GM23248 (cell line): ENCODE results near the gene PARG. TPM values are rescaled to one million over a fixed set of nuclear protein-coding genes. Genes with fewer than 3 reads are reported as not detected.
"Not testable (repeated sequence)": the region's sequence is repeated elsewhere in the genome, so short reads cannot be mapped to it uniquely, and the experiment has no call there.

Experiments
- DNase-seq: peaks from one replicate; pipeline ENCODE4 v3.0.0-alpha.2; 2015
- H2AFZ ChIP-seq: fragments of 200-600 bp; sonication (generic); 2 replicates; pipeline ENCODE4 v1.6.1; 2016; ENCODE audit warnings: antibody characterized with exemption
- H3F3A ChIP-seq: fragments of 200-600 bp; sonication (generic); 2 replicates; pipeline ENCODE4 v1.6.1; 2016; ENCODE audit warnings: mild to moderate bottlenecking, antibody characterized with exemption, mixed run types; ENCODE audit not compliant: insufficient read depth
- H3K27ac ChIP-seq: fragments of 200-600 bp; sonication (generic); 2 replicates; pipeline ENCODE4 v1.5.1; 2016; ENCODE audit warnings: mild to moderate bottlenecking
- H3K27me3 ChIP-seq: fragments of 200-600 bp; sonication (generic); replicated peaks from 2 replicates; pipeline ENCODE4 v1.6.1; 2016; ENCODE audit warnings: mild to moderate bottlenecking; ENCODE audit not compliant: insufficient read depth
- H3K36me3 ChIP-seq: fragments of 200-600 bp; sonication (generic); 2 replicates; pipeline ENCODE4 v1.6.1; 2016; ENCODE audit warnings: low read depth, mild to moderate bottlenecking
- H3K4me1 ChIP-seq: fragments of 200-600 bp; sonication (generic); 2 replicates; pipeline ENCODE4 v1.6.1; 2016; ENCODE audit warnings: mild to moderate bottlenecking; ENCODE audit not compliant: insufficient read depth
- H3K4me2 ChIP-seq: fragments of 200-600 bp; sonication (generic); one replicate; pipeline ENCODE4 v1.6.1; 2016; ENCODE audit warnings: mild to moderate bottlenecking; ENCODE audit not compliant: unreplicated experiment
- H3K4me3 ChIP-seq: fragments of 200-600 bp; sonication (generic); 2 replicates; pipeline ENCODE4 v1.5.1; 2016; ENCODE audit warnings: mild to moderate bottlenecking
- H3K79me2 ChIP-seq: fragments of 200-600 bp; sonication (generic); 2 replicates; pipeline ENCODE4 v1.6.1; 2016; ENCODE audit warnings: mild to moderate bottlenecking; ENCODE audit not compliant: insufficient read depth
- H3K9ac ChIP-seq: fragments of 200-600 bp; sonication (generic); 2 replicates; pipeline ENCODE4 v1.6.1; 2016; ENCODE audit warnings: mild to moderate bottlenecking
- H3K9me2 ChIP-seq: fragments of 200-600 bp; sonication (generic); 2 replicates; pipeline ENCODE4 v1.6.1; 2016; ENCODE audit warnings: mixed run types, mild to moderate bottlenecking, moderate library complexity; ENCODE audit not compliant: insufficient read depth
- H3K9me3 ChIP-seq: fragments of 200-600 bp; sonication (generic); one replicate; pipeline ENCODE4 v1.6.1; 2017; ENCODE audit warnings: low read depth
- H4K20me1 ChIP-seq: fragments of 200-600 bp; sonication (generic); 2 replicates; pipeline ENCODE4 v1.6.0; 2016; ENCODE audit not compliant: insufficient read depth
- EZH2 ChIP-seq: fragments of 200-600 bp; sonication (generic); IDR thresholded peaks from 2 replicates; pipeline ENCODE4 v1.6.1; 2018; ENCODE audit warnings: antibody characterized with exemption, mild to moderate bottlenecking; ENCODE audit not compliant: insufficient read depth, poor library complexity, severe bottlenecking
- EZH2phosphoT487 ChIP-seq: fragments of 200-600 bp; sonication (generic); IDR thresholded peaks from 2 replicates; pipeline ENCODE4 v1.6.1; 2018; ENCODE audit warnings: antibody characterized with exemption, moderate library complexity, mild to moderate bottlenecking, low read depth; ENCODE audit not compliant: insufficient read depth
- WGBS, 2 experiments: methylation state at CpG; one replicate each; pipeline ENCODE4 v1.1.6; 2015 to 2017; ENCODE audit warnings: low lambda C conversion rate in 2 of 2, low coverage in 1 of 2; ENCODE audit errors: missing lambda C conversion rate in 2 of 2; 5-methylcytosine and 5-hydroxymethylcytosine counted together
- in situ Hi-C: fragments of 300-500 bp; cut with MboI; formaldehyde crosslinking; loops from 2 replicates; pipeline ENCODE4 v1.15.0; 2020
- polyA plus RNA-seq: library from polyadenylated mRNA; unstranded; fragments of >200 nt; fragmentation: Nextera tagmentation; extraction: Ambion mirVana; gene quantifications from 2 replicates; pipeline ENCODE4 v1.2.1, GENCODE V29; 2016
- total RNA-seq: library from RNA; depleted of rRNA; stranded (reverse); fragments of >200 nt; shearing (Covaris generic); gene quantifications from 2 replicates; pipeline ENCODE4 v1.2.3, GENCODE V29; 2014

Gene PARG
- total and polyA plus RNA-seq, 2 experiments from 2014 or later: 15.0 to 26.0 TPM

DNA sequence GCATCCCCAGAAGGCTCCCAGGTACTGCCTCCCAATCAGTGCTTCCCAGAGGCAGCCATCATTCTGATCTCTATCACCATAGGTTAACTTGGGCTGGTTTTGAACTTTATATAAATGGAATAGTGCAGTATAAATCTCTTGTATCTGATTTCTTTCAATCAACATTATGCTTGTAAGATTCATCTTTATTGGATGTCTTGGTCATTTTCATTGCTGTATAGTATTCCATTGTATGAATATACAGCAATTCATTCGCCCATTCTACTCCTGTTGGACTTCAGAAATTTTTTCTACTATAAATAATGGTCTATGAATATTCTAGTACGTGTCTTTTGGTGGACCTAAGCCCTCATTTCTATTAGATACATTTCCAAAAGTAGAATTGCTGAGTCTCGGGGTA is 163.6 kb downstream of the PARG start:
- 35 to 41% methylated on average over 3 of the region's 3 CpGs for WGBS, 2 experiments
- no peak overlapping the region for H3K4me2 ChIP-seq
- H3K27me3 ChIP-seq: peaks cover 34% of the 10 kb centered on the region
- H3K4me3 ChIP-seq: no peak overlapping the region
- no peaks in the 10 kb centered on the region for H3K36me3 ChIP-seq
- H3F3A ChIP-seq: no peaks in the 10 kb centered on the region
- H4K20me1 ChIP-seq: no peaks in the 10 kb centered on the region
- H3K9me2 ChIP-seq: no peaks in the 10 kb centered on the region
- TF ChIP-seq EZH2 (no peak), EZH2phosphoT487 (no peak)
- H3K4me1 ChIP-seq: no peaks in the 10 kb centered on the region
- DNase-seq: no peak
- no peaks in the 10 kb centered on the region for H3K9me3 ChIP-seq
- H3K27ac ChIP-seq: no peak overlapping the region
- H2AFZ ChIP-seq: no peak overlapping the region
- no peaks in the 10 kb centered on the region for H3K79me2 ChIP-seq
- in situ Hi-C loops: no loop called here
- no peak overlapping the region for H3K9ac ChIP-seq

DNA sequence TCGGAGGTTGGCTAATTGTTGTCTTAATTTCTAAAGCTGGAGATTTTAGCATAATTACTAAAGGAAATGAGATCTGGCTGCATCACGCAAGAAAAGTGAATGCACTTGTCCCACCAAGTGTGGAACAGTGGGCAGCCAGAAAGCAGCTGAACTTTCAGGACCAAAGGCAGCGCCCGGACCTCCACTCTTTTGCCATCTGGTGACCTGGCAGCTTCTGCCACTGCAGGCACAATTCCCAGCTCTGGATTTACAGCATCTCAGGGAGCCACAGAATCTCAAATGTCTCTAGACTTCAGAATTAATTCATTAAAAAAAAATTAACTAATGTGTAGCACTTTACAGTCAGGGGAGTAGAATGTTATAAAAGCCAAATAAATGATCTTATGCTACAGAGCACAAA is 165.0 kb downstream of the PARG start:
- TF ChIP-seq EZH2 (no peak), EZH2phosphoT487 (no peak)
- Histone ChIP-seq H3K36me3 (no peaks in the 10 kb centered on the region), H3K9me2 (no peaks in the 10 kb centered on the region), H3K79me2 (no peaks in the 10 kb centered on the region), H2AFZ (no peak overlapping the region), H3K4me1 (no peaks in the 10 kb centered on the region), H3K27me3 (peaks cover 42% of the 10 kb centered on the region), H3K27ac (no peak overlapping the region), H3K9ac (no peak overlapping the region), H3K4me3 (no peak overlapping the region), H3F3A (no peaks in the 10 kb centered on the region), H3K4me2 (no peak overlapping the region), H4K20me1 (no peaks in the 10 kb centered on the region), H3K9me3 (no peaks in the 10 kb centered on the region)
- WGBS, 2 experiments: 1% methylated on average over 4 of the region's 4 CpGs
- DNase-seq: no peak
- in situ Hi-C loops: no loop called here

DNA sequence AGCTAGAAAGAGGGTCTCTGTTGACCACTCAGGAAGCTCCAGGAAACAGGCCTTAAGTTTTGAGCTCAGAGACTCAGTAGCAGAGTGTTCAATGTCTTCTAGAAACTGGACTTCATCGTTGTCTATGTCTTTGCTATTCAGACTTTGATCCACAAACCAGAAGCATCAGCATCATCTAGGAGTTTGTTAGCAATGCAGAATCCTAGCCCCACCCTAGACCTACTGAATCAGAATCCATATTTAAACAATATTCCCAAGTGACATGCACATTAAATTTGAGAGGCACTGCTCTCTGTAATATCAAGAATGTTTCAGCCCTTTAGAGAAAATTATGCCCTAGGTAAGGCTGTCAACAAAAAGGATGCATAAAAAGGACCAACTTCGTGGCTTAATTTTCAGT is 166.8 kb downstream of the PARG start:
- no peak for TF ChIP-seq EZH2
- no peak for TF ChIP-seq EZH2phosphoT487
- Histone ChIP-seq H4K20me1 (no peaks in the 10 kb centered on the region), H3K9me3 (no peaks in the 10 kb centered on the region), H3K9me2 (no peaks in the 10 kb centered on the region), H3K4me3 (no peak overlapping the region), H2AFZ (no peak overlapping the region), H3K36me3 (no peaks in the 10 kb centered on the region), H3F3A (no peaks in the 10 kb centered on the region), H3K27ac (no peak overlapping the region), H3K4me2 (no peak overlapping the region), H3K9ac (no peak overlapping the region), H3K27me3 (peaks cover 60% of the 10 kb centered on the region), H3K79me2 (no peaks in the 10 kb centered on the region), H3K4me1 (no peaks in the 10 kb centered on the region)
- in situ Hi-C loops: no loop called here
- 6 to 7% methylated on average over 2 of the region's 2 CpGs for WGBS, 2 experiments
- DNase-seq: no peak

DNA sequence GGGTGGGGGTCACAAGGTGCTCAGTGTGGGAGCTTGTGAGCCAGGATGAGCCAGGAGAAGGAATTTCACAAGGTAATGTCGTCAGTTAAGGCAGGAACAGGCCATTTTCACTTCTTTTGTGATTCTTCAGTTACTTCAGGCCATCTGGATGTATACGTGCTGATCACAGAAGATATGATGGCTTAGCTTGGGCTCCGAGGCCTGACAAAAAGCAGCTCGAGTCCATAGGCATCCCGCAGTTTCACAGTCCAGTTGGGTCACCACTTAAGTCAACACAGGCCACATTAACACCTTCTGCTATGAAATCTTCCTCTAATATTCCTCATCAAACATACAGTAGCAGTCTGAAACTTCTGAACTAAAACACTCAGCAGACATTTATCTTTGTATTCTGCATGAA is 168.9 kb downstream of the PARG start:
- H3K4me3 ChIP-seq, H3K36me3 ChIP-seq, H4K20me1 ChIP-seq, H2AFZ ChIP-seq, H3K27ac ChIP-seq, H3K79me2 ChIP-seq, H3F3A ChIP-seq, in situ Hi-C loops, H3K9ac ChIP-seq, H3K4me1 ChIP-seq, DNase-seq, H3K9me3 ChIP-seq, H3K4me2 ChIP-seq, H3K9me2 ChIP-seq: not testable (repeated sequence)
- H3K27me3 ChIP-seq: peaks cover 78% of the 10 kb centered on the region
- 22% methylated on average over 5 of the region's 5 CpGs for WGBS, 2 experiments

DNA sequence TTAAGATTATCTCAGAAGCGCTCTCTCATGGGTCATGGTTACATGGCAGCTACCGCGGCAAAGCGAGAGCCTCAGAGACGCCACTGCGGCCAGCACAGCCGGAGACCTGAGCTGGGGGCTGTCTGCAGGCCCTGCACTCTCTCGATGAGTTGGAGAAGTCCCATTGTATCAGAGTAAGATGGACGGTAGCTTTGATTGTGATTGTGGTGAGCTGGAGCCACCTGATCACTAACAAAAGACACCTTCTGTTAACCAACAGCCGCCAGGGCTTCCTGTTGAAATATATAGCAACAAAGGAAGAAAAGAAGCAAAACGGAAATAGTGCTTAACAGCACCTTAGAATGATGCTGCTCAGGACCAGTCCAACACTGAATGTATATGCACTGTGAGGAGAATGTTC is 170.8 kb downstream of the PARG start:
- H3K4me2 ChIP-seq, H3K27ac ChIP-seq, H3K36me3 ChIP-seq, H2AFZ ChIP-seq, H3F3A ChIP-seq, H4K20me1 ChIP-seq, H3K4me1 ChIP-seq, DNase-seq, in situ Hi-C loops, H3K79me2 ChIP-seq, H3K9ac ChIP-seq, H3K4me3 ChIP-seq, H3K9me2 ChIP-seq, H3K9me3 ChIP-seq: not testable (repeated sequence)
- 9 to 11% methylated on average over 11 of the region's 11 CpGs for WGBS, 2 experiments
- peaks cover 83% of the 10 kb centered on the region for H3K27me3 ChIP-seq
